AG10803 (cell line): Measurements from ENCODE around the gene BTF3.
A peak's percentile ranks its signal among the peaks of the same experiment; 100 is the strongest.
"Not testable (repeated sequence)": the region's sequence is repeated elsewhere in the genome, so short reads cannot be mapped to it uniquely, and the experiment has no call there.

ENCODE experiments used
- DNase-seq: peaks from one replicate; pipeline ENCODE4 v3.0.0; 2010; ENCODE audit warnings: low read depth
- H3K4me3 ChIP-seq: 2 replicates; pipeline ENCODE4 v1.5.1; 2011; ENCODE audit warnings: mild to moderate bottlenecking, low read length, control low read depth
- CTCF ChIP-seq: conservative IDR thresholded peaks from 2 replicates; pipeline ENCODE4 v1.5.1; 2011; ENCODE audit warnings: mild to moderate bottlenecking, low read length, control low read depth, inconsistent platforms

The BTF3 gene

DNA sequence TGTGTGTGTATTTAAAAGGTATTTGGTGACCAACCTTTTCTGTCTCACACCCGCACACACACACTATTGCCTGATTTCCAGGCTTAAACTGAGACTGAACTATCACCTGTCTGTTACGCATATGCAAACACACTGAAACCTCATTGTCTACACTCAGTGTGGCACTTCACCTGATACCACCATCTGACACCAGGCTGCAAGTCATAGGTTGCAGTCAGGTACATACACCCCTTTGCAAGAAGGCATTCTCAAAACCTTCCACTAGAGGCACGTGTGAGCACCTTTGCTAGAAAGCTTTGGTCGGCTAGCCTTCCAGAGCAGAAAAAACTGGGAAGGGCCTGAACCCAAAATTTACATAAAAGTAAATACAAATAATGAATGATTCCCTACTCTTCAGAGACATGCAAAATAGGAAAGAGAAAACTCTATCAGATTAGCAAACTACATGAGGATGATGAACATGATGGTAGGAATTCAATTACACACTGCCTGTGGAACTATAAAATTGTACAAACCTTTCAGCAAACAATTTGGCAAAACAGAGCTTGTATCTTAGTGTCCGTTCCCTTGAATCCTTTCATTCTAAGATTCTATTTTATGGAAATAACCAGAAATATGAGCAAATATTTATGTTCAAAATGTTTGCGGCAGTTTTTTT is 43.7 kb upstream of the BTF3 start:
- no peak for DNase-seq
- TF ChIP-seq CTCF = peak; percentile 95
- no peak overlapping the region for H3K4me3 ChIP-seq

GRCh38 chr5:73456462-73456861 is 41.8 kb upstream of the BTF3 start:
- DNase-seq, H3K4me3 ChIP-seq: not testable (repeated sequence)

DNA sequence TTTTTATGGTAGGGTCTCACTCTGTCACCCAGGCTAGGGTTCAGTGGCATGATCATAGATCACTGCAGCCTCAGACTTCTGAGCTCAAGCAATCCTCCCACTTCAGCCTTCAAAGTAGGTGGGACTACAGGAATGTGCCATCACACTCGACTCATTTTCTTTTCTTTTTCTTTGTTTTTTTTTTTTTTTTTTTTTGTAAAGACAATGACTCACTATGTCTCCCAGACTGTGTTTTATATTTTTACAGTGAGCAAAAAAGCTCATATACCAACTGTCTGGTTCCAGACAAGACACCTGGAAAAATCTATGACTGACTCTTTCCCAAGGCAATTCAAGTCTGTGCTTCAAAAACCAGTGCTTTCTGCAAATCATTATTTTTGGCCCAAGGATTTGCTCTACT is 38.9 kb upstream of the BTF3 start:
- no peak overlapping the region for H3K4me3 ChIP-seq
- no peak for TF ChIP-seq CTCF
- no peak for DNase-seq

DNA sequence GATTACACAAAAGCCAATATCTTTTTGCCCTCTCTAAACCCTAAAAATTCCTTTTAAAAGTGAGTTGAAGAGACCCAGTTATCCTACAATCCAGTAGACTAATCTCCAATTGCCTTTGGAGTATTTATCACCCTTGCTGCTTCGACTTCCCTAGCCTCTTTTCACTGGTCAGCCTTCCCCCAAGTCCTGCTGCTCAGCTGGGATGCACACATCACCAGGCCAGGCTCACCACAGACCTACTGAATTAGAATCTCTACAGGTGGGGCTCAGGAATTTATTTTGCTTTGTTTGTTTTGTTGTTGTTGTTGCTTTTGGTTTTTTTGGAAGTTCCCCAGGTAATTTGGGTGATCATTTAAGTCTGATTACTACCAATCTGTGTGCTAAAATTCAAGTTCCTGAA is 38.1 kb upstream of the BTF3 start:
- no peak for TF ChIP-seq CTCF
- H3K4me3 ChIP-seq = no peak overlapping the region
- DNase-seq = no peak

- H3K4me3 ChIP-seq = no peak overlapping the region
- DNase-seq = peak; percentile 91
- no peak for TF ChIP-seq CTCF
Observed at GRCh38 chr5:73464016-73464745, 34.1 kb upstream of the BTF3 start.

GRCh38 chr5:73468638-73469037 is 29.6 kb upstream of the BTF3 start:
- DNase-seq = not testable (repeated sequence)

DNA sequence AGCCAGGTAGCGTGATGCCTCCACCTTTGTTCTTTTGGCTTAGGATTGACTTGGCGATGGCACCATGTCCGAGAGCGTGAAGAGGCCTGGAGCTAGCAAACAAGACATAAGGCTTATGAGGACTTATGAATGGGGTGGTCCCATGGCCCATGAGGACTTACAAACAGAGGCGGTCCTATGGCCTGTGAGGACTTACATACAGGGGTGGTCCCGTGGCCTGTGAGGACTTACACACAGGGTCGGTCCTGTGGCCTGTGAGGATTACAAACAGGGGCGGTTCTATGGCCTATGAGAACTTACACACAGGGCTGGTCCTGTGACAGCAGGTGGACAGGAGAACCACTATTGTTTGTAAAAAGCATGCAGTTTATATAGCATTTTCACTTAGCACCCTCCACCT is 28.4 kb upstream of the BTF3 start:
- DNase-seq = no peak
- no peak for TF ChIP-seq CTCF
- no peak overlapping the region for H3K4me3 ChIP-seq

More at GRCh38 chr5:73468638-73469037, 29.6 kb upstream of the BTF3 start:
- H3K4me3 ChIP-seq = not testable (repeated sequence)

GRCh38 chr5:73471654-73472053 is 26.6 kb upstream of the BTF3 start:
- H3K4me3 ChIP-seq = no peak overlapping the region
- TF ChIP-seq CTCF = no peak
- no peak for DNase-seq
